GM15510 (cell line): ENCODE results near the gene IGFBP3.

Experiments
- POLR2A ChIP-seq: IDR thresholded peaks from 3 replicates; pipeline ENCODE4 v1.6.1; 2011; ENCODE audit warnings: borderline replicate concordance; ENCODE audit not compliant: insufficient read length; ENCODE audit errors: extremely low read depth

Gene IGFBP3

GRCh38 chr7:45920502-45921380 is at the start of gene IGFBP3:
Gene IGFBP3 (minus strand): TSS chr7:45921272. CDS start chr7:45921140, 132 bp downstream.
- no peak for TF ChIP-seq POLR2A

GRCh38 chr7:45970454-45970853 is 49.4 kb upstream of the IGFBP3 start:
- TF ChIP-seq POLR2A, result no peak

DNA sequence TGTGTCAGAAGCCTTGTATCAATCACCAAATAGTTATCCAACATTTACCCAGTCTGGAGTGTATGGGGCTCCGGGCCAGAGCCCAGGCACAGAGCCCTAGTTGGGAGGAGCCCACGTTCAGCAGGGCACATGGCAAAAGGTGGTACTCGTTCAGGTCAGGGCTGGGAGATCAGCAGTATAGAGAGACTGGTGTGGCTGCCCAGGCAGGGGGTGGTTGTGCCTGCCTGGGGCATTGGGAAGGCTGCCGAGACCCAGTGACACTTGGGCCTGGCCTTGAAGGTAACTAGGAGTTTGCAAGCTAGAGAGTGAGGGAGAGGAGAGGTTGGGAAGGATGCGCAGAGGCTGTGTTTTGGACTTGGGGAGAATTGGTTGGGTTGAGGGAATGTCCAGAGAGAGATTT is 48.9 kb upstream of the IGFBP3 start:
- TF ChIP-seq POLR2A, result no peak

- no peak for TF ChIP-seq POLR2A
Measured at GRCh38 chr7:45968856-45969541, 47.9 kb upstream of the IGFBP3 start.

DNA sequence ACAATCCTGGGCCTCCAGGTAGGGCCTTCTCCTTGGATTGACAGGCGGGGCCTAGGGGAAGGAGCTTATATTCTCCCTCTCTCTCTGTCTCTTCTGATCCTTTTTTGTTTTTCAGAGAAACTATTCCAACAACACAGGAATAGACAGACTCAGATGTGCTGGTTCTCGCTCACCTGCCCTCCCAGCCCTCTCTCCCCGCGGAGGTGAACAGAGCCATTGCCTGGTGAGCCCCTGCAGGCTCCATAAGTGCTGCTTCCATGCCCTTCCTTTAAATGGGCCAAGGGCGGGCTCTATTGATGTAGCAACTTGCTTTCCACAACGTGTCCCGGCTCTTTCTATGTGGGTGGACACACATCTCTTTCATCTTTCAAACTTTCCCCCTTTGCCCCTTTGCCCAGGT is 47.2 kb upstream of the IGFBP3 start:
- no peak for TF ChIP-seq POLR2A

DNA sequence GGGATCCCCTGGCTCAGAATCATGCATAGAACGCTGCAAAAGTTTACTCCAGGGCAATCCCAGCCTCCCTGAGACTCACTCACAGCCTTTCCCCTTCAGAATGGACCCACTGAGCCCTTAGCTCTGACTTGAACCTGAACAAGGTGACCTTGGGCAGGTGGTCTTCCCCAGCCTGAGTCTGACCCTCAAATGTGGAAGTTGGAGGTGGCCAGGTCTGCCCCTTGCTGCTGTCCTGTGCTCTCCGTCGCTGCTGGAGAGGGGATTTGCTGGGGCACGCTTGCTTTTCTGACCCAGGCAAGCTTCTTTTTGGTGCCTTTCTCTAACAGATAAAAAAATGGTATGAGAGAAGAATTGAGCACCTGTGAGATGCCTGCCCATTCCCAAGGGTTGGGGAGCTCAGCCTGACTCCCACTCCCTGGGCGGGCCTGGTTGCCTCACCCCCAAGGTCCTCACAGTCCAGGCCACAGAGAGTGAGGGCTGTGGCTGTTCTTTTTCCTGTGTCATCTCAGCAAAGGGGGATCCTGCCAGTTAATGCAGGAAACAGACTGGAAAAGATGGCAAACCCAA is 46.6 kb upstream of the IGFBP3 start:
- TF ChIP-seq POLR2A, result no peak

- TF ChIP-seq POLR2A, result no peak
Measured at GRCh38 chr7:45962861-45963260, 41.8 kb upstream of the IGFBP3 start.

GRCh38 chr7:45957721-45958120 is 36.6 kb upstream of the IGFBP3 start:
- TF ChIP-seq POLR2A, result no peak

DNA sequence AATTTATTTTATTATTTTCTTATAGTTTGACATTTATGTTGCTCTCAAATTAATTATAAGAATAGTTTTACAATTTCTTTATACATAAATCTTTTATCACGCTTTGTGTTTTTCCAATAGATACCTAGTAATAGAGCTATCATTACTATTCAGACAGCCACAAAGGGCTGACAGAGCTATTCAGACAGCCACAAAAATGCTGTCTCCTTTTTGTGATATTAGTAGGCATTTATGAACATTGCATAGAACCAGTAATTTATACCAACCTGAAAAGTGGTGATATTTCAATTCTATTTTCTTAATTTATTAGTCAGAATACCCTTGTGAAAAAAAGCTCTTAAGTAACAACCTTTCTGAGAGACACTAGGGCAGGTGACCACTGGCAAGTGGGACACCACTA is 34.2 kb upstream of the IGFBP3 start:
- no peak for TF ChIP-seq POLR2A

DNA sequence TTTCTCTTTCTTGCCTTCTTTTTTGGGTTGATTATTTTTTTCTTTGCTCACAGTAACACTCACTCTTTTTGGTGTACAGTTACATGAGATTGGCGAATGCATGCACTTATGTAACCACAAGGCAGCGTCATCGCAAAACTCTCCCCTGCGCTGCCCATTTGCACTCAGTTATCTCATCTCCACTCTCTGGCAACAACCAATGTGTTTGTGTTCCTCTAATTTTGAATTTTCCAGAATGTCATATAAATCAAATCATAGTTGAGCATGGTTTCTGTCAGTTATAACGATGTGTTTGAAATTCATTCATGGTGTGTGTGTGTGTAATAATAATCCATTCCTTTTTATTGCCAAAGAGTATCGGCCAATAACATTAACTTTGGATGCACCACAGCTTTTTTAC is 23.0 kb upstream of the IGFBP3 start:
- TF ChIP-seq POLR2A, result no peak

DNA sequence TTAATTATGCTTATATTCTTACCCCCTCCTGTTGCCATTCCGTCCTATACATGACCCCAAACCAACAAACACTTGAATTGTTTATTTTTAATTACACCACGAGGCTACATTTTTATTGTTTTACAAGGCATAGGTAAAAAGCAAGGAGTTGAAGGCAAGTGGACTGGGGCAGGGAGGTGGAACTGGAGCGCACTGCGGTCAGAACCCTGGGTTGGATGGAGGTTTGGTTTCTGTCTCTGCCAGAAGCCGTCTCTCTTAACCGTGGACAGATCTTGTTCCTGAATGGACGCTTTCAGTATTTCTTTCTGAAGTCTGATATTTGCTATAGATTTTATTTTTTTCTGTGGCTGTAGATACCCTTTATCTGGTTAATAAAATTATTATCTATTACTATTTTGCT is 19.9 kb upstream of the IGFBP3 start:
- no peak for TF ChIP-seq POLR2A

GRCh38 chr7:45939574-45939973 is 18.5 kb upstream of the IGFBP3 start:
- no peak for TF ChIP-seq POLR2A

DNA sequence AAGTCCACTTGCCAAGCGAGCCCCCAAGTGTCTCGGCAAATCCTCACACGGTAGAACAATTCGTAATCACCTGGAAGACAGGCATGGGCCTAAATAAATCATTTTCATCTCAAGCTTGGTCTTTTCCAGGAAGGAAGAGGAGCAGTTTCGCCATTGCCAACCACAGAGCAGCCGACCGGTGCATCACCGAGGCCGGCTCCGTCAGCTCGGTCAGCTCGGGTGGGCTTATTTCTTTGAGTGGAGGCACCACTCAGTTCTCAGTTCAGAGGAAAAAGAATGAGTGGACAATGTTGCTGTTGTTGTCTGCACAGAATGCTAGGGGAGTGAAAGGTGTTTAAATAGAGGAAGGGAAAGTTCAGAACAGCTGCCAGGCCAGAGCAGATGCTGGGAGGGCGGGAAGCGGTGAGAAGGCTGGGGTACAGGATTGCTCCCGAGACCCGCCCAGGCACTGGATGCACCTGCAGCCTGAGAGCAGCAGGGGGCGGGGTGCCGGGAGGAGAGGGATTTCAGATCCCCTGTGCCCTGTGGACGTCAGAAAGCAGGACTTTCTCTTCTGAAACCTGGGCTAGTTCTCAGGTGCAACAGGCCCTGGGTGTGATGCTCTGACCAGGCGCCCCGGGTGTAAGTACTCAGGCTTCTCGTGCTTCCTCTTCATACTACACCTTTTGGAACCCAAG is 17.7 kb upstream of the IGFBP3 start:
- TF ChIP-seq POLR2A, result no peak

- TF ChIP-seq POLR2A, result no peak
Measured at GRCh38 chr7:45937862-45938261, 16.8 kb upstream of the IGFBP3 start.

GRCh38 chr7:45937301-45937700 is 16.2 kb upstream of the IGFBP3 start:
- TF ChIP-seq POLR2A, result no peak
